Gastroesophageal sphincter (tissue), 4 donors: Measurements from ENCODE around the gene VEZF1. TPM values are rescaled to one million over a fixed set of nuclear protein-coding genes. Genes with fewer than 3 reads are reported as not detected.
A peak's percentile ranks its signal among the peaks of the same experiment; 100 is the strongest.

Experiments used
- ATAC-seq: fragments of 150-250 bp; one replicate; pipeline ENCODE4 v1.9.1; 2016; ENCODE audit warnings: mild to moderate bottlenecking, moderate library complexity
- H3K27ac ChIP-seq, 4 donors: fragments of 200-600 bp; sonication (generic) in 3 of 4; 1 replicate in 3 of 4; 2 replicates in 1 of 4; pipeline ENCODE4 v1.5.1; 2016 to 2019
- H3K27me3 ChIP-seq: fragments of 200-600 bp; sonication (generic); one replicate; pipeline ENCODE4 v1.5.1; 2019
- H3K36me3 ChIP-seq, 2 donors: fragments of 200-600 bp; sonication (generic); one replicate each; pipeline ENCODE4 v1.5.1; 2019; ENCODE audit warnings: control low read depth in 1 of 2
- H3K4me1 ChIP-seq, 3 donors: fragments of 200-600 bp; sonication (generic); 1 replicate in 2 of 3; 2 replicates in 1 of 3; pipeline ENCODE4 v1.5.1; 2016 to 2019; ENCODE audit warnings: control low read depth in 2 of 3
- H3K4me3 ChIP-seq, 2 donors: fragments of 200-600 bp; sonication (generic); one replicate each; pipeline ENCODE4 v1.5.1; 2019; ENCODE audit warnings: mild to moderate bottlenecking in 1 of 2, moderate library complexity in 1 of 2
- H3K9me3 ChIP-seq, 3 donors: fragments of 200-600 bp; sonication (generic); one replicate each; pipeline ENCODE4 v1.5.1; 2017 to 2019; ENCODE audit warnings: control low read depth in 2 of 3
- EP300 ChIP-seq: sonication (generic); formaldehyde crosslinking; IDR thresholded peaks from one replicate; pipeline ENCODE4 v1.6.1; 2017; ENCODE audit warnings: antibody characterized with exemption, mild to moderate bottlenecking
- POLR2A ChIP-seq, 2 donors: fragments of 450-650 bp; IDR thresholded peaks; one replicate each; pipeline ENCODE4 v1.6.1; 2017; ENCODE audit warnings: antibody characterized with exemption in 2 of 2, mild to moderate bottlenecking in 2 of 2, moderate library complexity in 1 of 2
- POLR2AphosphoS5 ChIP-seq: sonication (generic); formaldehyde crosslinking; IDR thresholded peaks from one replicate; pipeline ENCODE4 v1.6.1; 2017; ENCODE audit warnings: antibody characterized with exemption
- WGBS, 2 donors: methylation state at CpG; one replicate each; pipeline ENCODE4 v1.1.5; 2018; ENCODE audit warnings: low coverage in 1 of 2; 5-methylcytosine and 5-hydroxymethylcytosine counted together
- total RNA-seq, 4 donors: library from RNA; depleted of rRNA; stranded (reverse); fragments of >200 nt; gene quantifications; one replicate each; pipeline ENCODE4 v1.1.0, GENCODE V29; 2016
- TF ChIP-seq, protein P1 (sequence below), 4 experiments: fragments of 200-600 bp in 2 of 4; fragments of 450-650 bp in 2 of 4; sonication (generic) in 1 of 4; IDR thresholded peaks; one replicate each; pipeline ENCODE4 v1.5.1; 2017 to 2019; ENCODE audit warnings: antibody characterized with exemption in 4 of 4, mild to moderate bottlenecking in 2 of 4, moderate library complexity in 2 of 4

VEZF1 gene
- total RNA-seq, 4 donors from 2014 or later, result 115 to 148 (median 132) TPM

- Histone ChIP-seq H3K4me1 (peaks cover 25 to 100% (median 74%) of the 10 kb centered on the region in 3 donors), H3K36me3 (no peaks in the 10 kb centered on the region), H3K27ac (peak overlapping the region; percentile 88 to 100 (median 98)), H3K9me3 (no peaks in the 10 kb centered on the region), H3K4me3 (no peak overlapping the region), H3K27me3 (no peaks in the 10 kb centered on the region)
- TF ChIP-seq, protein P1, sequence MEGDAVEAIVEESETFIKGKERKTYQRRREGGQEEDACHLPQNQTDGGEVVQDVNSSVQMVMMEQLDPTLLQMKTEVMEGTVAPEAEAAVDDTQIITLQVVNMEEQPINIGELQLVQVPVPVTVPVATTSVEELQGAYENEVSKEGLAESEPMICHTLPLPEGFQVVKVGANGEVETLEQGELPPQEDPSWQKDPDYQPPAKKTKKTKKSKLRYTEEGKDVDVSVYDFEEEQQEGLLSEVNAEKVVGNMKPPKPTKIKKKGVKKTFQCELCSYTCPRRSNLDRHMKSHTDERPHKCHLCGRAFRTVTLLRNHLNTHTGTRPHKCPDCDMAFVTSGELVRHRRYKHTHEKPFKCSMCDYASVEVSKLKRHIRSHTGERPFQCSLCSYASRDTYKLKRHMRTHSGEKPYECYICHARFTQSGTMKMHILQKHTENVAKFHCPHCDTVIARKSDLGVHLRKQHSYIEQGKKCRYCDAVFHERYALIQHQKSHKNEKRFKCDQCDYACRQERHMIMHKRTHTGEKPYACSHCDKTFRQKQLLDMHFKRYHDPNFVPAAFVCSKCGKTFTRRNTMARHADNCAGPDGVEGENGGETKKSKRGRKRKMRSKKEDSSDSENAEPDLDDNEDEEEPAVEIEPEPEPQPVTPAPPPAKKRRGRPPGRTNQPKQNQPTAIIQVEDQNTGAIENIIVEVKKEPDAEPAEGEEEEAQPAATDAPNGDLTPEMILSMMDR (IDR thresholded peaks at IDR 0.05), result no peak
- WGBS, 2 donors, result 20 to 28% methylated on average over 2 to 3 of the region's 7 CpGs
- ATAC-seq, result no peak
These were observed 48.3 kb downstream of the VEZF1 start for GRCh38 chr17:57939797-57940196.

DNA sequence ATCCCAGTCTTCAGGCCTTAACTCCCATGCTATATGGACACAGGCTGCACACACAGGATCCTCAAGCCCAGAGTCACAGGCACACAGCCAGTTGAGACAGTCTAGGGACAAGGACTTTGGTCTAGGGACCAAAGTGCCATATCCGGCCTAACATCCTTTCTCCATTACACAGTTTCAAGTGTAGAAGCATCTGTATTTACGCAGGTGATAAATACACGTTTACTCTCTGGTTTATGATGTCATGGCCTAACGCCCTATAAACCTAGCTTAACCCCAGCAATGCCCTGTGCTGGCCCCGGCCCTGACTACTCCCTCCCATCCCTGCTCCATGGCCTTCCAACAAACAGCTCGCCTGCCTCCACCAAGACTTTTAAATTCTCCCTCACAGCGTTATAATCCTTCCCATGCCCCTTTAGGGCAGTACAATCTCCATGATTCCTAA, 50.0 kb downstream of the VEZF1 start:
- H3K27me3 ChIP-seq, result no peaks in the 10 kb centered on the region
- no peaks in the 10 kb centered on the region for H3K9me3 ChIP-seq
- peaks cover 20 to 100% (median 78%) of the 10 kb centered on the region in 3 donors for H3K4me1 ChIP-seq
- H3K4me3 ChIP-seq, result no peak overlapping the region
- TF ChIP-seq, protein P1 (IDR thresholded peaks at IDR 0.05), result no peak
- no peak for TF ChIP-seq POLR2AphosphoS5
- no peak for TF ChIP-seq EP300
- TF ChIP-seq POLR2A (IDR thresholded peaks at IDR 0.05), result no peak
- H3K36me3 ChIP-seq, result no peaks in the 10 kb centered on the region
- 41 to 49% methylated on average over 7 of the region's 7 CpGs for WGBS, 2 donors
- H3K27ac ChIP-seq, result peak overlapping the region; percentile 95 to 100 (median 98)
- no peak for ATAC-seq

- H3K27me3 ChIP-seq, result no peaks in the 10 kb centered on the region
- TF ChIP-seq, protein P1 (IDR thresholded peaks at IDR 0.05), result no peak
- TF ChIP-seq POLR2A (IDR thresholded peaks at IDR 0.05), result no peak
- no peak for TF ChIP-seq EP300
- no peak for TF ChIP-seq POLR2AphosphoS5
- WGBS, 2 donors, result 75 to 85% methylated on average over 2 of the region's 2 CpGs
- no peak overlapping the region for H3K4me3 ChIP-seq
- H3K9me3 ChIP-seq, result no peaks in the 10 kb centered on the region
- peak overlapping the region; percentile 95 to 100 (median 98) for H3K27ac ChIP-seq
- peaks cover 20 to 100% (median 80%) of the 10 kb centered on the region in 3 donors for H3K4me1 ChIP-seq
- H3K36me3 ChIP-seq, result no peaks in the 10 kb centered on the region
- ATAC-seq, result no peak
These were observed 50.6 kb downstream of the VEZF1 start for GRCh38 chr17:57937492-57937891.

DNA sequence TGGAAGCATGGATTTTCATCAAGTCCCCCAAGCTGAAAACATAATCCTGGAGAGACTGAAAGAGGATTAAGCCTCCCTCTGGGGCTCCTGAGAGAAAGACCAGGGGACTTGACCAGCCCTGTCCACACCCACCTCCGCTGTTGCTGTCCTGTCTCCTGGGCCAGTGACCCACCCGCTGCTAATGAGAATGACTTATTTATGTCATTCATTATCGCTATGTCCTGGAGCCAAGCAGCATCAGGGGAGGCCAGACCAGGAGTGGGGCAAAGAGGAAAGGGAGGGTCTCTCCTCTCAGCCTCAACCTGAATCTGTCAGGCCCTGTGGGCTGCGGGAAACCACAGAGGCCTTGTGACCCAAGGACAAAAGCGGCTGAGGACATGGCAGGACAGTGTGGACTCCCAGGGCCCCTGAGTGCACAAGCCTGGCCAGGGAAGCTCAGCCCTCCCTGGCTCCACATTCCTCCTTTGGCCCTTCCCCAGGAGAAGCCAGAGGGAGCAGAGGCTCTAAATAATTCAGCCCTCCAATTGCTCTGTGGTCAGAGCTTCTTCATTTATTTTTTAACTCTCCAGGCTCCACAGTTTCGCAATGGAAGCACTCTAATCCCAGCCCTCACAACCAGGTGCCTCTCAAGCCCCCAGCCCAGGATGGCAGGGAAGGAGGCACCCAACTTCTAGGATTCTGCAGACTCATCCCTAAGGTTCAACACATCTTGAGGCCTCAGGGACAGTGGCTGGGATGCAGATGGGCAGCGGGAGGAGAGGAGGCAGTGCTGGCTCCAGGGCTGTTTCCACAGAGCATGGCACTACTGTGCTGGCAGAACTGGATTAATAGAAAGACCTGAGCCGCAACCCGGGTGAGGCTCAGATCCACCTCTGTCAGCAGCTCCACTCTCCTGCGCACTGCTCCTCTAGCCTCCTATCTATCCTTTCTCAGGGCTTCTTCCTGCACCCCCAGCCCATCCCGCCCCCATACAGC, 51.9 kb downstream of the VEZF1 start:
- Histone ChIP-seq H3K27me3 (no peaks in the 10 kb centered on the region), H3K4me3 (peak overlapping the region in 1 of 2 donors; percentile 24), H3K9me3 (no peaks in the 10 kb centered on the region), H3K4me1 (peaks cover 13 to 100% (median 78%) of the 10 kb centered on the region in 3 donors), H3K36me3 (no peaks in the 10 kb centered on the region), H3K27ac (peak overlapping the region; percentile 95 to 100 (median 98))
- TF ChIP-seq EP300 (no peak), POLR2AphosphoS5 (peak; percentile 48), POLR2A (IDR thresholded peaks at IDR 0.05) (no peak)
- TF ChIP-seq, protein P1 (IDR thresholded peaks at IDR 0.05), result peak in 1 of 4 experiments; percentile 32
- WGBS, 2 donors, result 32 to 50% methylated on average over 3 to 6 of the region's 11 CpGs
- ATAC-seq, result peak; percentile 77
